Central memory CD8-positive, alpha-beta T cell (primary cell): ENCODE measurements around the gene SEMA4C.
A peak's percentile ranks its signal among the peaks of the same experiment; 100 is the strongest.
"Not testable (repeated sequence)": the region's sequence is repeated elsewhere in the genome, so short reads cannot be mapped to it uniquely, and the experiment has no call there.

Source experiments
- ATAC-seq: fragments of 150-1000 bp; cut with Tn5 transposase; replicated peaks from 2 replicates; pipeline ENCODE4 v1.10.0; 2022; ENCODE audit warnings: mild to moderate bottlenecking, moderate FRiP score, moderate number of reproducible peaks; ENCODE audit not compliant: poor library complexity, severe bottlenecking; ENCODE audit errors: extremely low read depth
- DNase-seq, 2 donors: peaks; one replicate each; pipeline ENCODE4 v3.0.0; 2021; ENCODE audit warnings: low spot score in 2 of 2
- H3K27ac Mint-ChIP-seq: one replicate; pipeline ENCODE4 v1.8.0; 2022; ENCODE audit warnings: low read depth, mild to moderate bottlenecking, moderate library complexity, mixed read lengths
- H3K27me3 Mint-ChIP-seq: one replicate; pipeline ENCODE4 v1.8.0; 2022; ENCODE audit warnings: mixed read lengths
- H3K36me3 Mint-ChIP-seq: one replicate; pipeline ENCODE4 v1.8.0; 2022; ENCODE audit warnings: mild to moderate bottlenecking, moderate library complexity, mixed read lengths; ENCODE audit not compliant: insufficient read depth
- H3K4me1 Mint-ChIP-seq: one replicate; pipeline ENCODE4 v1.8.0; 2022; ENCODE audit warnings: mixed read lengths
- H3K4me3 Mint-ChIP-seq: one replicate; pipeline ENCODE4 v1.8.0; 2022; ENCODE audit warnings: mild to moderate bottlenecking, moderate library complexity, mixed read lengths
- H3K9me3 Mint-ChIP-seq: one replicate; pipeline ENCODE4 v1.8.0; 2022; ENCODE audit warnings: mixed read lengths

The SEMA4C gene

DNA sequence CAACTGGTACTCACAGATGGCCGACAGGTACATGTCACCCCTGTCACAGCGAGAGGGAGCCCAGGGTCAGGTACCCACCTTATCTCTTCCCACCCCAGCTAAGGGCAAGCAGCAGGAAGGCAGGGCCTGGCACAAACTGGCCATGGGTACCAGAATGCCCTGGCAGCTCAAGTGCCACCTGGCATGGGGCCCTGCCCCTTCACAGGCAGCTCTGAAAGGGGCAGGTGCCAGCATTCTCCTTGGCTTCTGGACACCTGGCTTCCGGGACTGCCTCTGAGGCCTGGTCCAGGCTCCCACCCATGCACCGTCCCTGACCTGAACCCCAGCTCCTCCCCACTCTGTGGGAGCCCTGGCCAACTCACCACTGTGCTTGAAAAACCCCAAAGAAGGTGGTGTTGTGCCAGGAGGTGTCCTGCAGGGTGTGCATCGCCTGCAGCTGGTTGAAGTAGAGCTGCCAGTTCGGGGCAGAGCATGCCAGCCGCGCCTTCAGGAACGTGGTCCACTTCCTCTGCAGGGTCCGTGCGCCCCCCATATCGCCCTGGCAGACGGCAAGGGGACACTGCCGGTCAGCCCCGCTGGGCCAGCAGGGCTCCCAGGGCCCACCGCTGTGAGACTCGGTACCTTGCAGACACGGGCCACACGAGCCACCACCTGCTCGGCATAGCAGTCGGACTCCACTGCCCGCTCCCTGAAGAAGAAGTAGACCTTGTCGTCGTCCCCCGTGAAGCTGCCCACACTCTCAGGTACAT lies 5.4 kb downstream of the SEMA4C start:
- Mint-ChIP-seq H3K4me1 (peaks cover 33% of the 10 kb centered on the region), H3K4me3 (no peak overlapping the region), H3K36me3 (peaks cover 36% of the 10 kb centered on the region), H3K27me3 (no peaks in the 10 kb centered on the region), H3K27ac (no peak overlapping the region), H3K9me3 (no peaks in the 10 kb centered on the region)
- DNase-seq (no peak), ATAC-seq (no peak)

GRCh38 chr2:96863575-96864342 lies 6.1 kb downstream of the SEMA4C start:
- no peak for ATAC-seq
- Mint-ChIP-seq H3K4me3 (no peak overlapping the region), H3K27ac (no peak overlapping the region), H3K27me3 (no peaks in the 10 kb centered on the region), H3K9me3 (no peaks in the 10 kb centered on the region), H3K36me3 (peaks cover 38% of the 10 kb centered on the region), H3K4me1 (peaks cover 41% of the 10 kb centered on the region)
- no peak for DNase-seq

DNA sequence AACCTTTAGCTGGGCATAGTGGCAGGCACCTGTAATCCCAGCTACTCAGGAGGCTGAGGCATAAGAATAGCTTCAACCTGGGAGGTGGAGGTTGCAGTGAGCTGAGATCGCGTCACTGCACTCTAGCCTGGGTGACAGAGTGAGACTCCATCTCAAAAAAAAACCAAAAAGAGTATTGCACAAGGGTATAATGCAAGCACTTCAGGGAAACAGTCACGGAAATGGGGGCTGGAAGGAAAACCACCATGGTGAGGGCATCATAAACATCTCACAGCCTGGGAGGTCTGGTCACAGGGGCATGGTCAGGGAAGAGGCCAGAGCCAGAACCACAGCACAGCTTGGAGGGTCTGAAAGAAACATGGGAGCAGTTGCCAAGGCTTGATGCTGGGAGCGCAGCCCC lies 6.8 kb downstream of the SEMA4C start:
- not testable (repeated sequence) for H3K27ac Mint-ChIP-seq, H3K4me3 Mint-ChIP-seq, H3K27me3 Mint-ChIP-seq, DNase-seq, H3K9me3 Mint-ChIP-seq, ATAC-seq
- Mint-ChIP-seq H3K4me1 (peaks cover 41% of the 10 kb centered on the region), H3K36me3 (peaks cover 36% of the 10 kb centered on the region)

- Mint-ChIP-seq H3K9me3 (no peaks in the 10 kb centered on the region), H3K4me1 (peaks cover 41% of the 10 kb centered on the region), H3K27me3 (no peaks in the 10 kb centered on the region), H3K27ac (no peak overlapping the region), H3K4me3 (no peak overlapping the region), H3K36me3 (peaks cover 34% of the 10 kb centered on the region)
- no peak for DNase-seq
- no peak for ATAC-seq
Observed at GRCh38 chr2:96861074-96861473, 8.8 kb downstream of the SEMA4C start.

GRCh38 chr2:96860065-96861029 lies 9.5 kb downstream of the SEMA4C start:
- H3K27ac Mint-ChIP-seq, result no peak overlapping the region
- peaks cover 34% of the 10 kb centered on the region for H3K36me3 Mint-ChIP-seq
- H3K4me3 Mint-ChIP-seq, result peak overlapping the region; percentile 14
- H3K4me1 Mint-ChIP-seq, result peaks cover 42% of the 10 kb centered on the region
- no peak for ATAC-seq
- no peaks in the 10 kb centered on the region for H3K9me3 Mint-ChIP-seq
- no peak for DNase-seq
- H3K27me3 Mint-ChIP-seq, result no peaks in the 10 kb centered on the region

- no peak overlapping the region for H3K27ac Mint-ChIP-seq
- H3K27me3 Mint-ChIP-seq, result no peaks in the 10 kb centered on the region
- H3K4me3 Mint-ChIP-seq, result peak overlapping the region; percentile 78
- no peaks in the 10 kb centered on the region for H3K9me3 Mint-ChIP-seq
- no peak for DNase-seq
- no peak for ATAC-seq
- H3K36me3 Mint-ChIP-seq, result peaks cover 34% of the 10 kb centered on the region
- peaks cover 49% of the 10 kb centered on the region for H3K4me1 Mint-ChIP-seq
Observed at GRCh38 chr2:96859681-96860064, 10.2 kb downstream of the SEMA4C start.

GRCh38 chr2:96859099-96859649 lies 10.7 kb downstream of the SEMA4C start:
- peaks cover 36% of the 10 kb centered on the region for H3K36me3 Mint-ChIP-seq
- DNase-seq, result no peak
- ATAC-seq, result no peak
- peak overlapping the region; percentile 73 for H3K27ac Mint-ChIP-seq
- H3K4me1 Mint-ChIP-seq, result peaks cover 50% of the 10 kb centered on the region
- H3K4me3 Mint-ChIP-seq, result peak overlapping the region; percentile 78
- H3K27me3 Mint-ChIP-seq, result no peaks in the 10 kb centered on the region
- no peaks in the 10 kb centered on the region for H3K9me3 Mint-ChIP-seq

DNA sequence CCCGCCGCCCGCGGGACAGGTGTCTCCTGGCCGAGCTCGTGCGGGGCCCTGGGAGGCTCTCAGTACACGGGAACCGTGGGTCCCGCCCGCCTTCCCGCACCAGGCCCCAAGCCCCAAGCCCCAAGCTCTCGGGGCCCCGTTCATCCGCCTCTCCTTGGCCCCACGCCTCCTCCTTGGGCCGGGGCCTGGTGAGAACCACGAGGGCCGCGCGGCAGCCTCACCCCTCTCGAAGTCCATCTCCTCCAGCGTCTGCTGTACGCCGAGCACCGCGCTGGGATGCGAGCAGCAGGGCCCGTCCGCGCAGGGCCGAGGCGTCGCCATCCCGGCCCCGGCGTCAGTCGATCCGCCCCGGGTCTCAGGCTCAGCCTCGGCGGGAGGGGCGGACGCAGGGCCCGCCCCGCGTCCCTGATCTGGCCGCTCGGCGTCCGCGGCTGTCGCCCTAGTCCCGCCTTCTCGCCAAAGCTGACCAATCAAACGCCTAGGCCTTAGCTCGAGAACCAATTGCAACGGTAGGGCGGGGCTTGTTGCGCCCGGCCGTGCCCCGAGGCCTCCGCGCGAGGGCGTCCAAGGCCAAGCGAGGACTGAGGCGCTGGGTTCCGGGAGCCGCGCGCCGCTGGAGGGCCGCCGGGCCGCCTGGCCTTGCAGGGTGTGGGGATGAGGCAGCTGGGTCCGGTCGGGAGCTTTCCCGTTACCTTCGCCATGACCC lies 12.1 kb downstream of the SEMA4C start, which contains the start of gene ANKRD39:
ANKRD39 (minus strand) TSS at position 350 of the 706 bp plus-strand sequence; CDS start at position 321, 29 bp downstream.
- Mint-ChIP-seq H3K36me3 (peaks cover 35% of the 10 kb centered on the region), H3K4me3 (peak within 1 kb of the TSS; percentile 78), H3K27me3 (no peaks in the 10 kb centered on the region), H3K9me3 (no peaks in the 10 kb centered on the region), H3K4me1 (peaks cover 44% of the 10 kb centered on the region), H3K27ac (peak within 1 kb of the TSS; percentile 73)
- DNase-seq (peak; percentile 98), ATAC-seq (peak; percentile 92)

GRCh38 chr2:96856776-96857666 lies 12.9 kb downstream of the SEMA4C start:
- no peak for DNase-seq
- H3K9me3 Mint-ChIP-seq, result no peaks in the 10 kb centered on the region
- peaks cover 44% of the 10 kb centered on the region for H3K4me1 Mint-ChIP-seq
- H3K27ac Mint-ChIP-seq, result peak overlapping the region; percentile 73
- no peak for ATAC-seq
- peak overlapping the region; percentile 78 for H3K4me3 Mint-ChIP-seq
- H3K27me3 Mint-ChIP-seq, result no peaks in the 10 kb centered on the region
- peaks cover 39% of the 10 kb centered on the region for H3K36me3 Mint-ChIP-seq

- no peaks in the 10 kb centered on the region for H3K9me3 Mint-ChIP-seq
- peaks cover 26% of the 10 kb centered on the region for H3K4me1 Mint-ChIP-seq
- no peak overlapping the region for H3K27ac Mint-ChIP-seq
- DNase-seq (no peak), ATAC-seq (no peak)
- H3K4me3 Mint-ChIP-seq, result no peak overlapping the region
- H3K36me3 Mint-ChIP-seq, result peaks cover 47% of the 10 kb centered on the region
- H3K27me3 Mint-ChIP-seq, result no peaks in the 10 kb centered on the region
Observed at GRCh38 chr2:96853321-96853720, 16.6 kb downstream of the SEMA4C start.

GRCh38 chr2:96852667-96853066 lies 17.2 kb downstream of the SEMA4C start:
- no peak overlapping the region for H3K4me3 Mint-ChIP-seq
- DNase-seq (no peak), ATAC-seq (no peak)
- no peaks in the 10 kb centered on the region for H3K27me3 Mint-ChIP-seq
- peaks cover 25% of the 10 kb centered on the region for H3K4me1 Mint-ChIP-seq
- H3K36me3 Mint-ChIP-seq, result peaks cover 46% of the 10 kb centered on the region
- no peak overlapping the region for H3K27ac Mint-ChIP-seq
- no peaks in the 10 kb centered on the region for H3K9me3 Mint-ChIP-seq
